ENCODE measurements around the gene STEAP3. TPM values are rescaled to one million over a fixed set of nuclear protein-coding genes. Genes with fewer than 3 reads are reported as not detected.

The STEAP3 gene
- total and polyA plus RNA-seq, 8 donors, result 6.6 to 28.2 (median 19.5) TPM

GRCh38 chr2:119219873-119220272, 3.8 kb upstream of the STEAP3 start:
- Histone ChIP-seq H3K4me1 (peaks cover 16 to 24% (median 17%) of the 10 kb centered on the region in 3 donors), H3K36me3 (no peaks in the 10 kb centered on the region), H3K9me3 (no peaks in the 10 kb centered on the region), H3K4me3 (no peak overlapping the region), H3K27ac (no peak overlapping the region), H3K27me3 (no peaks in the 10 kb centered on the region)
- no peak for TF ChIP-seq CTCF (IDR thresholded peaks at IDR 0.05)
- WGBS, 2 donors, result 52 to 54% methylated on average over 6 of the region's 6 CpGs
- FAIRE-seq (no peak), DNase-seq (no peak), ATAC-seq (no peak)
- intact Hi-C loops (cut with DNase I), result no loop called here

- no peak overlapping the region for H3K27ac ChIP-seq
- no peak for ATAC-seq
- WGBS, 2 donors, result 96 to 97% methylated on average over 2 of the region's 2 CpGs
- no peak for DNase-seq
- peaks cover 17 to 24% (median 24%) of the 10 kb centered on the region in 3 donors for H3K4me1 ChIP-seq
- H3K36me3 ChIP-seq, result no peaks in the 10 kb centered on the region
- H3K4me3 ChIP-seq, result no peak overlapping the region
- FAIRE-seq, result no peak
- no peaks in the 10 kb centered on the region for H3K27me3 ChIP-seq
- TF ChIP-seq CTCF (IDR thresholded peaks at IDR 0.05), result no peak
- no peaks in the 10 kb centered on the region for H3K9me3 ChIP-seq
- intact Hi-C loops (cut with DNase I), result no loop called here
Measured at GRCh38 chr2:119220720-119221301, 2.8 kb upstream of the STEAP3 start.

DNA sequence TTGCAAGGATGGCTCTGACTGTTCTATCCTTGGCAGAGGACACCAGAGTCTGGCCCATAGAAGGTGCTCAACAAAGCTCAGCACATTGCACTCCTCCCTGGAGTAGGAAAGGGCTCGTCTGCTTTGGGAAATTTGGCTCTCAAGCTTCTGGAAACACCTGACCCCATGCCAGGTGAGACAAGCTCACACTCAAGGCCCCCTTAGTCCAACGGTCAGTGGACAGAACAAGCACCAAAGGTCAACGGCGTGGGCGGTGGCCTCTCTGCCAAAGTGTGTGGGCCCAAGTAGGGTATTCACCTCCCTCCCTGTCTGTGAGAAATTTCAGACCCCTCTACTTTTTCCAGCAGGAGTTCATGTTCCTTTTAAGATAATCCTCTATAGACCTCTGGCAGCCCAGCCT, 2.0 kb upstream of the STEAP3 start:
- DNase-seq (no peak), ATAC-seq (no peak), FAIRE-seq (no peak)
- no peaks in the 10 kb centered on the region for H3K9me3 ChIP-seq
- 46 to 47% methylated on average over 5 of the region's 5 CpGs for WGBS, 2 donors
- H3K27ac ChIP-seq, result no peak overlapping the region
- H3K4me1 ChIP-seq, result peaks cover 17 to 27% (median 23%) of the 10 kb centered on the region in 3 donors
- no peaks in the 10 kb centered on the region for H3K36me3 ChIP-seq
- no peak for TF ChIP-seq CTCF (IDR thresholded peaks at IDR 0.05)
- no peaks in the 10 kb centered on the region for H3K27me3 ChIP-seq
- H3K4me3 ChIP-seq, result no peak overlapping the region
- intact Hi-C loops (cut with DNase I), result no loop called here

DNA sequence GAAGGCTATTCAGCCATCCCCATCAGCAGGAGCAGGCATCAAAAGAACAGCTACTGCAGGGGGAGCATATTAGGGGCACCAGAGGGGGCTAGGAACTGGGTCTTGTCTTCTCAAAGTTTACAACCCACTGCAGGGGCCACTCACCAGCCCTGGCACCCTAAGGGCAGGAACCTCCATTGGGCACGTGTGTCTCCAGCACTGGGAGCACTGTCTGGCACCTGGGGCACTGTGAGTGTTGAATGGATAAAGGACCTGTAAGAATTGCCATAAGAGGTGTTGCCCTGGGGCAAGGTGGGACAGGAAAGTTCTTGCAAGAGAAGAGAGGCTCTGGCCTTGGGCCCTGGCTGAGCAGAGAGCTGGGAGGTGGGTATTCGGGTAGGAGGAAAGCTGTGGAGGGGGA, 1.4 kb upstream of the STEAP3 start:
- intact Hi-C loops (cut with DNase I), result no loop called here
- TF ChIP-seq CTCF (IDR thresholded peaks at IDR 0.05), result no peak
- no peak for ATAC-seq

GRCh38 chr2:119222863-119223520, 642 bp upstream of the STEAP3 start:
- Histone ChIP-seq H3K27ac (peak overlapping the region in 3 of 4 donors; percentile 55 to 86 (median 61)), H3K4me1 (peaks cover 10 to 19% (median 14%) of the 10 kb centered on the region in 3 donors), H3K4me3 (peak overlapping the region in 3 of 4 donors; percentile 52 to 78 (median 61)), H3K27me3 (no peaks in the 10 kb centered on the region), H3K36me3 (no peaks in the 10 kb centered on the region), H3K9me3 (no peaks in the 10 kb centered on the region)
- ATAC-seq, result no peak
- DNase-seq, result no peak
- TF ChIP-seq CTCF (IDR thresholded peaks at IDR 0.05), result no peak
- intact Hi-C loops (cut with DNase I), result no loop called here
- 71 to 72% methylated on average over 21 to 22 of the region's 22 CpGs for WGBS, 2 donors
- FAIRE-seq, result no peak

More for the DNA sequence above, 1.4 kb upstream of the STEAP3 start:
- peaks cover 17 to 27% (median 20%) of the 10 kb centered on the region in 3 donors for H3K4me1 ChIP-seq
- H3K4me3 ChIP-seq, result no peak overlapping the region
- H3K27me3 ChIP-seq, result no peaks in the 10 kb centered on the region
- no peak overlapping the region for H3K27ac ChIP-seq
- no peaks in the 10 kb centered on the region for H3K36me3 ChIP-seq
- WGBS, 2 donors, result 80 to 81% methylated on average over 1 to 2 of the region's 2 CpGs
- FAIRE-seq (no peak), DNase-seq (no peak)
- no peaks in the 10 kb centered on the region for H3K9me3 ChIP-seq
